Skin of body (tissue), 1 donor: Measurements from ENCODE around the gene ADAR. TPM values are rescaled to one million over a fixed set of nuclear protein-coding genes. Genes with fewer than 3 reads are reported as not detected.

Experiments
- total RNA-seq: library from RNA; depleted of rRNA; stranded (reverse); fragments of >200 nt; gene quantifications from one replicate; pipeline ENCODE4 v1.2.3, GENCODE V29; 2014

Gene ADAR
- total RNA-seq, 1 donor from 2014 or later = 69.8 TPM

Other genes starting within 250 kb of the ADAR start
- gene IL6R, start 202.8 kb downstream of the ADAR start, total RNA-seq = 10.0 TPM
- 0.69 TPM for gene TDRD10, start 106.0 kb downstream of the ADAR start, total RNA-seq
- gene SHE, start 105.8 kb downstream of the ADAR start, total RNA-seq = 5.4 TPM
- gene UBE2Q1, start 49.5 kb downstream of the ADAR start, total RNA-seq = 17.8 TPM
- gene CHRNB2, start 40.4 kb downstream of the ADAR start, total RNA-seq = 0.79 TPM